PC-3 (cell line): Measurements from ENCODE around the gene PRSS50. TPM values are rescaled to one million over a fixed set of nuclear protein-coding genes. Genes with fewer than 3 reads are reported as not detected.

Experiments
- ATAC-seq: fragments of 200-7000 bp; cut with Tn5 transposase; 2 replicates; pipeline ENCODE4 v1.9.1; 2020; ENCODE audit warnings: mild to moderate bottlenecking, moderate library complexity
- BruUV-seq: library from RNA; stranded (reverse); fragments of 400-500 nt; replicated peaks from 2 replicates; lab custom pipeline; 2021; lab: Mats Ljungman, UMichigan
- CTCF ChIA-PET: fragments of 300-600 bp; sonication (Branson Sonifier 250); formaldehyde crosslinking; loops from one replicate; lab custom pipeline; 2022; ENCODE audit warnings: antibody characterized with exemption; lab: Charles Lee
- POLR2A ChIA-PET: fragments of 300-600 bp; sonication (Branson Sonifier 250); formaldehyde crosslinking; loops from one replicate; lab custom pipeline; 2022; ENCODE audit warnings: antibody characterized with exemption; ENCODE audit not compliant: unreplicated experiment; lab: Charles Lee
- DNase-seq: peaks from one replicate; pipeline ENCODE4 v3.0.0-alpha.2; 2015
- H2AFZ ChIP-seq: fragments of 300-600 bp; sonication (generic); 2 replicates; pipeline ENCODE4 v1.6.0; 2016; ENCODE audit warnings: antibody characterized with exemption, low read length
- H3F3A ChIP-seq: fragments of 300-600 bp; sonication (generic); one replicate; pipeline ENCODE4 v1.6.0; 2017; ENCODE audit warnings: antibody characterized with exemption, low read length, control low read depth, mild to moderate bottlenecking; ENCODE audit not compliant: unreplicated experiment
- H3K27ac ChIP-seq: fragments of 300-600 bp; sonication (generic); 2 replicates; pipeline ENCODE4 v1.5.1; 2016; ENCODE audit warnings: mild to moderate bottlenecking, low read length
- H3K27me3 ChIP-seq: fragments of 300-600 bp; sonication (generic); 2 replicates; pipeline ENCODE4 v1.6.1; 2016; ENCODE audit warnings: low read length, mixed read lengths
- H3K36me3 ChIP-seq: fragments of 300-600 bp; sonication (generic); 2 replicates; pipeline ENCODE4 v1.6.1; 2016; ENCODE audit warnings: low read depth, mixed run types, low read length, mixed read lengths
- H3K4me1 ChIP-seq: fragments of 300-600 bp; sonication (generic); 2 replicates; pipeline ENCODE4 v1.5.1; 2016; ENCODE audit warnings: low read length; ENCODE audit not compliant: insufficient read depth
- H3K4me2 ChIP-seq: fragments of 300-600 bp; sonication (generic); 2 replicates; pipeline ENCODE4 v1.6.0; 2016; ENCODE audit warnings: low read length
- H3K4me3 ChIP-seq: fragments of 300-600 bp; sonication (generic); 2 replicates; pipeline ENCODE4 v1.5.1; 2016; ENCODE audit warnings: mild to moderate bottlenecking, low read length, mixed read lengths
- H3K79me2 ChIP-seq: fragments of 300-600 bp; sonication (generic); 2 replicates; pipeline ENCODE4 v1.6.1; 2017; ENCODE audit warnings: low read length, mixed read lengths
- H3K9ac ChIP-seq: fragments of 300-600 bp; sonication (generic); 2 replicates; pipeline ENCODE4 v1.6.0; 2016; ENCODE audit warnings: mild to moderate bottlenecking, low read length
- H3K9me2 ChIP-seq: fragments of 300-600 bp; sonication (generic); replicated peaks from 2 replicates; pipeline ENCODE4 v1.6.1; 2016; ENCODE audit warnings: mixed run types, low read length, mixed read lengths
- H3K9me3 ChIP-seq: fragments of 300-600 bp; sonication (generic); 2 replicates; pipeline ENCODE4 v1.6.1; 2016; ENCODE audit warnings: low read length, mixed read lengths
- H4K20me1 ChIP-seq: fragments of 300-600 bp; sonication (generic); 2 replicates; pipeline ENCODE4 v1.6.1; 2016; ENCODE audit warnings: low read length, mixed read lengths
- EZH2 ChIP-seq: fragments of 300-600 bp; sonication (generic); IDR thresholded peaks from one replicate; pipeline ENCODE4 v1.6.1; 2017; ENCODE audit warnings: antibody characterized with exemption, mild to moderate bottlenecking, low read length; ENCODE audit not compliant: unreplicated experiment
- EZH2phosphoT487 ChIP-seq: fragments of 300-600 bp; sonication (generic); IDR thresholded peaks from 2 replicates; pipeline ENCODE4 v1.6.1; 2018; ENCODE audit warnings: mild to moderate bottlenecking, antibody characterized with exemption, low read length, borderline replicate concordance
- intact Hi-C: fragments of 100-400 bp; cut with micrococcal nuclease; formaldehyde crosslinking; loops from 2 replicates; pipeline ENCODE4 v1.9.0; 2023
- total RNA-seq: library from RNA; depleted of rRNA; stranded (reverse); fragments of >200 nt; gene quantifications from 2 replicates; pipeline ENCODE4 v1.2.3, GENCODE V29; 2014
- TF ChIP-seq, protein P1 (sequence below): fragments of 300-600 bp; sonication (generic); conservative IDR thresholded peaks from 2 replicates; pipeline ENCODE4 v1.5.1; 2017; ENCODE audit warnings: antibody characterized with exemption, low read depth, mild to moderate bottlenecking, low read length

The PRSS50 gene
- total RNA-seq, 1 experiment from 2014 or later = not detected

GRCh38 chr3:46713898-46714552 lies 3.6 kb downstream of the PRSS50 start:
- DNase-seq (no peak), ATAC-seq (peak; percentile 59)
- no peaks in the 10 kb centered on the region for H4K20me1 ChIP-seq
- H3K27ac ChIP-seq = no peak overlapping the region
- no peaks in the 10 kb centered on the region for H3F3A ChIP-seq
- ChIA-PET POLR2A (no interaction called here), CTCF (interaction anchor here (1.1 kb wide), 1 partner anchor 8 kb away, joined by 4 read pairs; no protein-coding TSS in a partner anchor)
- no peak overlapping the region for H2AFZ ChIP-seq
- TF ChIP-seq EZH2phosphoT487 (no peak), EZH2 (no peak)
- TF ChIP-seq, protein P1, sequence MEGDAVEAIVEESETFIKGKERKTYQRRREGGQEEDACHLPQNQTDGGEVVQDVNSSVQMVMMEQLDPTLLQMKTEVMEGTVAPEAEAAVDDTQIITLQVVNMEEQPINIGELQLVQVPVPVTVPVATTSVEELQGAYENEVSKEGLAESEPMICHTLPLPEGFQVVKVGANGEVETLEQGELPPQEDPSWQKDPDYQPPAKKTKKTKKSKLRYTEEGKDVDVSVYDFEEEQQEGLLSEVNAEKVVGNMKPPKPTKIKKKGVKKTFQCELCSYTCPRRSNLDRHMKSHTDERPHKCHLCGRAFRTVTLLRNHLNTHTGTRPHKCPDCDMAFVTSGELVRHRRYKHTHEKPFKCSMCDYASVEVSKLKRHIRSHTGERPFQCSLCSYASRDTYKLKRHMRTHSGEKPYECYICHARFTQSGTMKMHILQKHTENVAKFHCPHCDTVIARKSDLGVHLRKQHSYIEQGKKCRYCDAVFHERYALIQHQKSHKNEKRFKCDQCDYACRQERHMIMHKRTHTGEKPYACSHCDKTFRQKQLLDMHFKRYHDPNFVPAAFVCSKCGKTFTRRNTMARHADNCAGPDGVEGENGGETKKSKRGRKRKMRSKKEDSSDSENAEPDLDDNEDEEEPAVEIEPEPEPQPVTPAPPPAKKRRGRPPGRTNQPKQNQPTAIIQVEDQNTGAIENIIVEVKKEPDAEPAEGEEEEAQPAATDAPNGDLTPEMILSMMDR = no peak
- no peaks in the 10 kb centered on the region for H3K4me1 ChIP-seq
- intact Hi-C loops = no loop called here
- H3K4me2 ChIP-seq = no peak overlapping the region
- no peaks in the 10 kb centered on the region for H3K27me3 ChIP-seq
- no peaks in the 10 kb centered on the region for H3K9me3 ChIP-seq
- no peak overlapping the region for H3K4me3 ChIP-seq
- H3K9me2 ChIP-seq = no peaks in the 10 kb centered on the region
- H3K79me2 ChIP-seq = no peaks in the 10 kb centered on the region
- no peak overlapping the region for H3K9ac ChIP-seq
- BruUV-seq = no TSS peak
- no peaks in the 10 kb centered on the region for H3K36me3 ChIP-seq

DNA sequence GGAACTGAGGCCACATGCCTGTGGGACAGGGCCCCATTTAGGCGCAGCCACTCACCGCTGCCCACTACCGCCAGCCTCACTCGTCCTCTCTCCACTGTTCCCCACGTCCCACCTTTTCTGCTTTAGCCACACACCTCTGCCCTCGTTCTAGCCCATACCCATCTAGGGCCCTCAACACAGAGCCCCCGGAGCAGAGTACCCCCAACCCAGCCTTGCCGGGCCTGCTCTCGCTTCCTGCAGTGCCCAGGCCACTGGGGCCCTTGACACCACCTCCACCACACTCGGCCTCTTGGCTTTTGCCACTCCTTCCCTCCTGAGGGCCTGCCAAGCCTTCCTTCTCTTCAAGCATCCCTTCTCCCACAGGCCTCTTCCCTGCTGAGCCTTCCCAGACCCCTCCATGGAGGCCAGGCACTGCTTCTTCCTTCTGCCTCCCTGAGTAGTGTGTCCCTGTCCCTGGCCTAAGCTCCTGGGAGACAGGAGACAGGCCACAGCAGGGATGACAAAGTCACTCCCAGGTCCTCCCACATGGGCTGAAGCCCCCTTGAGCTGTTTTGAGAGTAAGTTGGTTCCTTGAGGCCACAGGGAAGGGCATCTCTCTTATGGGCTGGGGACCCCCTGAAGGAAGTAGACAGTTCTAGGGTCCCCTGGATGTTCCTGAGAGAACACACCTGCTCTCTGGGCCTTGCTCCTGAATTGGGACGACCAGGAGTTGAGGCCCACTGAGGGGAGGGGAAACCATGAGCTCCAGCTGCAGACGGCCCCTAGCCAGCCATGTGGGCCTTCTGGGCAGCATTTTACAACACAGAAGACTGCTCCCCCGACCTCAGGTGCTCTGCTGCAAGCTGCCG lies 4.4 kb downstream of the PRSS50 start:
- Histone ChIP-seq H3K27me3 (no peaks in the 10 kb centered on the region), H3K4me1 (no peaks in the 10 kb centered on the region), H3K79me2 (no peaks in the 10 kb centered on the region), H2AFZ (no peak overlapping the region), H4K20me1 (no peaks in the 10 kb centered on the region), H3K9me3 (no peaks in the 10 kb centered on the region), H3K9ac (no peak overlapping the region), H3K9me2 (no peaks in the 10 kb centered on the region), H3K36me3 (no peaks in the 10 kb centered on the region), H3K4me3 (no peak overlapping the region), H3F3A (no peaks in the 10 kb centered on the region), H3K27ac (no peak overlapping the region), H3K4me2 (no peak overlapping the region)
- intact Hi-C loops = no loop called here
- DNase-seq (no peak), ATAC-seq (no peak)
- TF ChIP-seq, protein P1 = no peak
- TF ChIP-seq EZH2 (no peak), EZH2phosphoT487 (no peak)
- ChIA-PET CTCF (no interaction called here), POLR2A (no interaction called here)
- no TSS peak for BruUV-seq
